HUES6 (cell line): Measurements from ENCODE around the gene SPRR2G.
"Not testable (repeated sequence)": the region's sequence is repeated elsewhere in the genome, so short reads cannot be mapped to it uniquely, and the experiment has no call there.

ENCODE experiments used
- H3K27ac ChIP-seq: 2 replicates; pipeline ENCODE4 v1.7.0; 2013; ENCODE audit warnings: low read depth, mild to moderate bottlenecking, low read length, inconsistent platforms
- H3K27me3 ChIP-seq: 2 replicates; pipeline ENCODE4 v1.6.1; 2013; ENCODE audit warnings: low read length; ENCODE audit not compliant: control insufficient read depth, insufficient read depth
- H3K36me3 ChIP-seq: 2 replicates; pipeline ENCODE4 v1.6.1; 2013; ENCODE audit warnings: low read length; ENCODE audit not compliant: control insufficient read depth, insufficient read depth
- H3K4me1 ChIP-seq: 2 replicates; pipeline ENCODE4 v1.6.1; 2013; ENCODE audit warnings: low read length; ENCODE audit not compliant: control insufficient read depth, insufficient read depth
- H3K4me3 ChIP-seq: 2 replicates; pipeline ENCODE4 v1.5.1; 2013; ENCODE audit warnings: low read depth, low read length
- H3K9ac ChIP-seq: one replicate; pipeline ENCODE4 v1.6.1; 2013; ENCODE audit warnings: mild to moderate bottlenecking, low read length
- H3K9me3 ChIP-seq: 2 replicates; pipeline ENCODE4 v1.6.1; 2013; ENCODE audit warnings: low read depth, low read length; ENCODE audit not compliant: control insufficient read depth, insufficient read depth

Gene SPRR2G

GRCh38 chr1:153150846-153151245, at the start of gene SPRR2G:
Gene SPRR2G (minus strand): TSS chr1:153150890. CDS start chr1:153150110, 780 bp downstream.
- no peak within 1 kb of the TSS for H3K27ac ChIP-seq
- H3K4me3 ChIP-seq = no peak within 1 kb of the TSS
- no peak within 1 kb of the TSS for H3K9ac ChIP-seq
- H3K36me3 ChIP-seq = no peaks in the 10 kb centered on the region
- H3K27me3 ChIP-seq = no peaks in the 10 kb centered on the region
- H3K9me3 ChIP-seq = no peaks in the 10 kb centered on the region
- no peaks in the 10 kb centered on the region for H3K4me1 ChIP-seq

GRCh38 chr1:153195216-153195615, 44.5 kb upstream of the SPRR2G start:
- Histone ChIP-seq H3K27ac (no peak overlapping the region), H3K9ac (no peak overlapping the region), H3K36me3 (no peaks in the 10 kb centered on the region), H3K4me3 (no peak overlapping the region), H3K9me3 (no peaks in the 10 kb centered on the region), H3K4me1 (no peaks in the 10 kb centered on the region), H3K27me3 (peaks cover 2% of the 10 kb centered on the region; the same call in 1 of the 2 replicates)

- Histone ChIP-seq H3K9me3 (no peaks in the 10 kb centered on the region), H3K27ac (no peak overlapping the region), H3K4me3 (no peak overlapping the region), H3K36me3 (no peaks in the 10 kb centered on the region), H3K27me3 (peaks cover 2% of the 10 kb centered on the region; the same call in 1 of the 2 replicates), H3K9ac (no peak overlapping the region), H3K4me1 (no peaks in the 10 kb centered on the region)
Measured at GRCh38 chr1:153194331-153195050, 43.8 kb upstream of the SPRR2G start.

- H3K4me1 ChIP-seq = no peaks in the 10 kb centered on the region
- no peak overlapping the region for H3K27ac ChIP-seq
- 0 out of 2 replicates have a peak, but pooled peaks cover 2% of the 10 kb centered on the region for H3K9me3 ChIP-seq
- no peak overlapping the region for H3K9ac ChIP-seq
- H3K4me3 ChIP-seq = no peak overlapping the region
- H3K27me3 ChIP-seq = no peaks in the 10 kb centered on the region
- no peaks in the 10 kb centered on the region for H3K36me3 ChIP-seq
Measured at GRCh38 chr1:153192697-153193096, 42.0 kb upstream of the SPRR2G start.

GRCh38 chr1:153190373-153190772, 39.7 kb upstream of the SPRR2G start:
- no peaks in the 10 kb centered on the region for H3K36me3 ChIP-seq
- H3K9ac ChIP-seq = no peak overlapping the region
- H3K27me3 ChIP-seq = no peaks in the 10 kb centered on the region
- H3K9me3 ChIP-seq = 0 out of 2 replicates have a peak, but pooled peaks cover 2% of the 10 kb centered on the region
- no peaks in the 10 kb centered on the region for H3K4me1 ChIP-seq
- no peak overlapping the region for H3K27ac ChIP-seq
- no peak overlapping the region for H3K4me3 ChIP-seq

- H3K9ac ChIP-seq, H3K27me3 ChIP-seq, H3K4me3 ChIP-seq, H3K27ac ChIP-seq, H3K4me1 ChIP-seq, H3K9me3 ChIP-seq, H3K36me3 ChIP-seq: not testable (repeated sequence)
Measured at GRCh38 chr1:153188301-153188700, 37.6 kb upstream of the SPRR2G start.

- Histone ChIP-seq H3K27ac (no peak overlapping the region), H3K9me3 (0 out of 2 replicates have a peak, but pooled peaks cover 4% of the 10 kb centered on the region), H3K4me3 (no peak overlapping the region), H3K27me3 (peaks cover 3% of the 10 kb centered on the region), H3K9ac (no peak overlapping the region), H3K36me3 (no peaks in the 10 kb centered on the region), H3K4me1 (no peaks in the 10 kb centered on the region)
Measured at GRCh38 chr1:153180556-153180955, 29.9 kb upstream of the SPRR2G start.

GRCh38 chr1:153178922-153179321, 28.2 kb upstream of the SPRR2G start:
- peaks cover 3% of the 10 kb centered on the region for H3K27me3 ChIP-seq
- H3K27ac ChIP-seq = no peak overlapping the region
- H3K9me3 ChIP-seq = 0 out of 2 replicates have a peak, but pooled peaks cover 4% of the 10 kb centered on the region
- H3K4me1 ChIP-seq = no peaks in the 10 kb centered on the region
- H3K4me3 ChIP-seq = no peak overlapping the region
- no peaks in the 10 kb centered on the region for H3K36me3 ChIP-seq
- H3K9ac ChIP-seq = no peak overlapping the region

- H3K36me3 ChIP-seq = no peaks in the 10 kb centered on the region
- no peak overlapping the region for H3K4me3 ChIP-seq
- H3K9me3 ChIP-seq = no peaks in the 10 kb centered on the region
- H3K9ac ChIP-seq = no peak overlapping the region
- H3K4me1 ChIP-seq = no peaks in the 10 kb centered on the region
- no peak overlapping the region for H3K27ac ChIP-seq
- peaks cover 2% of the 10 kb centered on the region; the same call in 1 of the 2 replicates for H3K27me3 ChIP-seq
Measured at GRCh38 chr1:153174624-153175023, 23.9 kb upstream of the SPRR2G start.

- Histone ChIP-seq H3K9ac (no peak overlapping the region), H3K4me1 (no peaks in the 10 kb centered on the region), H3K27me3 (no peaks in the 10 kb centered on the region; the same call in 1 of the 2 replicates), H3K36me3 (no peaks in the 10 kb centered on the region), H3K27ac (no peak overlapping the region), H3K4me3 (no peak overlapping the region), H3K9me3 (no peaks in the 10 kb centered on the region)
Measured at GRCh38 chr1:153168686-153169085, 18.0 kb upstream of the SPRR2G start.

- Histone ChIP-seq H3K4me3 (no peak overlapping the region), H3K9ac (no peak overlapping the region)
Measured at GRCh38 chr1:153155541-153155940, 4.9 kb upstream of the SPRR2G start.

More at GRCh38 chr1:153155541-153155940, 4.9 kb upstream of the SPRR2G start:
- H3K9me3 ChIP-seq = peaks cover 25% of the 10 kb centered on the region
- H3K27me3 ChIP-seq = no peaks in the 10 kb centered on the region
- no peaks in the 10 kb centered on the region for H3K36me3 ChIP-seq
- H3K27ac ChIP-seq = no peak overlapping the region
- H3K4me1 ChIP-seq = no peaks in the 10 kb centered on the region
